GM23338 (cell line): Measurements from ENCODE around the gene SLC30A7.

Experiments
- TF ChIP-seq, protein P1 (sequence below), 2 experiments: fragments of 200-600 bp in 1 of 2; sonication (generic) in 1 of 2; conservative IDR thresholded peaks; 2 replicates each; pipeline versions ENCODE4 v1.5.1 to v1.6.1; 2016 to 2017; ENCODE audit warnings: antibody characterized with exemption in 2 of 2, low read depth in 2 of 2, mild to moderate bottlenecking in 2 of 2, moderate library complexity in 1 of 2
- TF ChIP-seq, protein P2 (sequence below): IDR thresholded peaks from one replicate; pipeline ENCODE4 v1.6.1; 2018; ENCODE audit warnings: antibody characterized with exemption; ENCODE audit not compliant: unreplicated experiment

DNA sequence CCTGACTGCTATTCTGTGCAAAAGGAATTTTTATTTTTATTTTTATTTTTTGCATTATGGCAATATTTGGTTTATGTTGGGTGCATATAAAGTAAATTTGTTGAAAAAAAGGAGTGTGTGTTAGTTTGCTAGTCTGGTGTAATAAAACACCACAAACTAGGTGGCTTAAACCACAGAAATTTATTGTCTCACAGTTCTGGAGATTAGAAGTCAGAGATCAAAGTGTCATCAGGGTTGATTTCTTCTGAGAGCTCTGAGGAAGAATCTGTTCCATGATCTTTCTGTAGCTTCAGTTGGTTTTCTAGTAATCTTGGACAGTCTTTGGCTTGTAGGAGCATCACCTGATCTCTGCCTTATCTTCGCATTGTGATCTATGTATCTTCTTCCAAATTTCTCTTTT is 6.5 kb downstream of the SLC30A7 start:
- TF ChIP-seq, protein P1, sequence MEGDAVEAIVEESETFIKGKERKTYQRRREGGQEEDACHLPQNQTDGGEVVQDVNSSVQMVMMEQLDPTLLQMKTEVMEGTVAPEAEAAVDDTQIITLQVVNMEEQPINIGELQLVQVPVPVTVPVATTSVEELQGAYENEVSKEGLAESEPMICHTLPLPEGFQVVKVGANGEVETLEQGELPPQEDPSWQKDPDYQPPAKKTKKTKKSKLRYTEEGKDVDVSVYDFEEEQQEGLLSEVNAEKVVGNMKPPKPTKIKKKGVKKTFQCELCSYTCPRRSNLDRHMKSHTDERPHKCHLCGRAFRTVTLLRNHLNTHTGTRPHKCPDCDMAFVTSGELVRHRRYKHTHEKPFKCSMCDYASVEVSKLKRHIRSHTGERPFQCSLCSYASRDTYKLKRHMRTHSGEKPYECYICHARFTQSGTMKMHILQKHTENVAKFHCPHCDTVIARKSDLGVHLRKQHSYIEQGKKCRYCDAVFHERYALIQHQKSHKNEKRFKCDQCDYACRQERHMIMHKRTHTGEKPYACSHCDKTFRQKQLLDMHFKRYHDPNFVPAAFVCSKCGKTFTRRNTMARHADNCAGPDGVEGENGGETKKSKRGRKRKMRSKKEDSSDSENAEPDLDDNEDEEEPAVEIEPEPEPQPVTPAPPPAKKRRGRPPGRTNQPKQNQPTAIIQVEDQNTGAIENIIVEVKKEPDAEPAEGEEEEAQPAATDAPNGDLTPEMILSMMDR (conservative IDR thresholded peaks at IDR 0.05; ENCODE audit: low read depth in 2 of 2): no peak
- TF ChIP-seq, protein P2, sequence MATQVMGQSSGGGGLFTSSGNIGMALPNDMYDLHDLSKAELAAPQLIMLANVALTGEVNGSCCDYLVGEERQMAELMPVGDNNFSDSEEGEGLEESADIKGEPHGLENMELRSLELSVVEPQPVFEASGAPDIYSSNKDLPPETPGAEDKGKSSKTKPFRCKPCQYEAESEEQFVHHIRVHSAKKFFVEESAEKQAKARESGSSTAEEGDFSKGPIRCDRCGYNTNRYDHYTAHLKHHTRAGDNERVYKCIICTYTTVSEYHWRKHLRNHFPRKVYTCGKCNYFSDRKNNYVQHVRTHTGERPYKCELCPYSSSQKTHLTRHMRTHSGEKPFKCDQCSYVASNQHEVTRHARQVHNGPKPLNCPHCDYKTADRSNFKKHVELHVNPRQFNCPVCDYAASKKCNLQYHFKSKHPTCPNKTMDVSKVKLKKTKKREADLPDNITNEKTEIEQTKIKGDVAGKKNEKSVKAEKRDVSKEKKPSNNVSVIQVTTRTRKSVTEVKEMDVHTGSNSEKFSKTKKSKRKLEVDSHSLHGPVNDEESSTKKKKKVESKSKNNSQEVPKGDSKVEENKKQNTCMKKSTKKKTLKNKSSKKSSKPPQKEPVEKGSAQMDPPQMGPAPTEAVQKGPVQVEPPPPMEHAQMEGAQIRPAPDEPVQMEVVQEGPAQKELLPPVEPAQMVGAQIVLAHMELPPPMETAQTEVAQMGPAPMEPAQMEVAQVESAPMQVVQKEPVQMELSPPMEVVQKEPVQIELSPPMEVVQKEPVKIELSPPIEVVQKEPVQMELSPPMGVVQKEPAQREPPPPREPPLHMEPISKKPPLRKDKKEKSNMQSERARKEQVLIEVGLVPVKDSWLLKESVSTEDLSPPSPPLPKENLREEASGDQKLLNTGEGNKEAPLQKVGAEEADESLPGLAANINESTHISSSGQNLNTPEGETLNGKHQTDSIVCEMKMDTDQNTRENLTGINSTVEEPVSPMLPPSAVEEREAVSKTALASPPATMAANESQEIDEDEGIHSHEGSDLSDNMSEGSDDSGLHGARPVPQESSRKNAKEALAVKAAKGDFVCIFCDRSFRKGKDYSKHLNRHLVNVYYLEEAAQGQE: no peak
